WERI-Rb-1 (cell line): ENCODE results near the gene LHCGR.

Experiments used
- DNase-seq: peaks from one replicate; pipeline ENCODE4 v3.0.0-alpha.2; 2020
- H3K27ac ChIP-seq: fragments of 250-450 bp; sonication (Bioruptor Pico); 2 replicates; pipeline ENCODE4 v1.5.1; 2020; ENCODE audit warnings: mild to moderate bottlenecking, moderate library complexity
- H3K27me3 ChIP-seq: fragments of 250-450 bp; sonication (Bioruptor Pico); 2 replicates; pipeline ENCODE4 v1.5.1; 2021; ENCODE audit warnings: mild to moderate bottlenecking, low read depth, moderate library complexity; ENCODE audit not compliant: insufficient read depth, severe bottlenecking
- H3K36me3 ChIP-seq: fragments of 250-450 bp; sonication (Bioruptor Pico); 2 replicates; pipeline ENCODE4 v1.5.1; 2020; ENCODE audit warnings: mild to moderate bottlenecking, moderate library complexity
- H3K4me3 ChIP-seq: 2 replicates; pipeline ENCODE4 v1.5.1; 2011; ENCODE audit warnings: low read depth, mild to moderate bottlenecking, control low read depth, low read length
- H3K9me3 ChIP-seq: fragments of 250-450 bp; sonication (Bioruptor Pico); 2 replicates; pipeline ENCODE4 v1.5.1; 2021; ENCODE audit warnings: mild to moderate bottlenecking, moderate library complexity; ENCODE audit not compliant: severe bottlenecking
- TF ChIP-seq, protein P1 (sequence below): IDR thresholded peaks from 2 replicates; pipeline ENCODE4 v1.5.1; 2011; ENCODE audit warnings: low read depth, mild to moderate bottlenecking, control low read depth, inconsistent platforms, low read length

The LHCGR gene

DNA sequence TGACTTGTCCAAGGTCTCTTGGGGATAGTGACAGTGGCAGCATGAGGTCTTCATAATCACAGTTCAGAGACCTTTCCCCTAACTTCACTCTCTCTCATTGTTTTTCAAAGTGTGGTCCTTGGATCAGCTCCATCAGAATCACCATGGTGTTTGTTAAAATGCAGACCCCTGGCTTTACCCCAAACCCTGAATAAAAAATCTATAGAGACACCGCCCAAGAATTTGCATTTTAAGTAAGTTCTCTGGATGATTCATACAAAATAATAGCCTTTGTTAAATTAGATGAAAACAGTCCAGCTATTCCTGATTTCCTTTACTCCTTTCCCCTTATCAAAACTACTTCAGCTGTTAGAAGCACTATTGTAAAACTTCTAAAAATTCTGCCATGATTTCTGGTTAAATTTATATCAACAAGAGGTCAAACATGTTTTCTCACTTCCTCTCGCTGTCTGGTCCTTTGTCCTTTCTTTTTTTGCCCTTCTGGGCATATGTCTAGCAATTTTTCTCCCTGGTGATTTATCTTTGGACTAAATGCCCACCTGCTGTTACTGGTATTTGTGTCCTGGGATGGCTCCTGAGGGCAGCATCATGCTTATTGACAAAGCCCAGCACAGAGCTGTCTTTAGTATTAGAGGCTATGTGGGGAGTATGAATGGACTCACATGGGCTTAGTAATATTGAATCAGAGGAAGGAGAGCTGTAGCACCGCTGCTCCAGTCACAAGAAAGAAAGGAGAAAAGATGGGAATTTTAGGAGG lies 63.4 kb downstream of the LHCGR start:
- Histone ChIP-seq H3K4me3 (no peak overlapping the region), H3K27ac (no peak overlapping the region), H3K27me3 (no peaks in the 10 kb centered on the region), H3K9me3 (no peaks in the 10 kb centered on the region), H3K36me3 (no peaks in the 10 kb centered on the region)
- TF ChIP-seq, protein P1, sequence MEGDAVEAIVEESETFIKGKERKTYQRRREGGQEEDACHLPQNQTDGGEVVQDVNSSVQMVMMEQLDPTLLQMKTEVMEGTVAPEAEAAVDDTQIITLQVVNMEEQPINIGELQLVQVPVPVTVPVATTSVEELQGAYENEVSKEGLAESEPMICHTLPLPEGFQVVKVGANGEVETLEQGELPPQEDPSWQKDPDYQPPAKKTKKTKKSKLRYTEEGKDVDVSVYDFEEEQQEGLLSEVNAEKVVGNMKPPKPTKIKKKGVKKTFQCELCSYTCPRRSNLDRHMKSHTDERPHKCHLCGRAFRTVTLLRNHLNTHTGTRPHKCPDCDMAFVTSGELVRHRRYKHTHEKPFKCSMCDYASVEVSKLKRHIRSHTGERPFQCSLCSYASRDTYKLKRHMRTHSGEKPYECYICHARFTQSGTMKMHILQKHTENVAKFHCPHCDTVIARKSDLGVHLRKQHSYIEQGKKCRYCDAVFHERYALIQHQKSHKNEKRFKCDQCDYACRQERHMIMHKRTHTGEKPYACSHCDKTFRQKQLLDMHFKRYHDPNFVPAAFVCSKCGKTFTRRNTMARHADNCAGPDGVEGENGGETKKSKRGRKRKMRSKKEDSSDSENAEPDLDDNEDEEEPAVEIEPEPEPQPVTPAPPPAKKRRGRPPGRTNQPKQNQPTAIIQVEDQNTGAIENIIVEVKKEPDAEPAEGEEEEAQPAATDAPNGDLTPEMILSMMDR, result no peak
- peak; percentile 56 for DNase-seq

DNA sequence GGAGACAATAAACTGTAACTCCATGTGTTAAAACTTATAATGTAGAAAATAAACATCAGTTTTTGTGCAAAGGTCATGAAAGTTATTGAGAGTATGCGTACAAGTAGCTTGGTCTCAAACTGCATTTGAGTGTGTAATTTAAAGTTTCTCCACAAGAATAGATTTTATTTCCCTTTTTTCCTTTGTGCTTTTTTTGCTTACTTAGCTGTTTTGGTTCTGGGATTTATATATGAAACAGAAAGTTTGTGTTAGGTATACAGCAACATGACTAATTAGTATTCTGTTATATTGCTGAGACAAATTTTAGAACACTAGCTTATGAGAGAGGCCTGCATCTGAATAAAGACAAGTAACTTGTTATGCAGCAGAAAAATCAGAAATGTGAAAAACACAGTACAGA lies 70.4 kb downstream of the LHCGR start:
- TF ChIP-seq, protein P1, result no peak

DNA sequence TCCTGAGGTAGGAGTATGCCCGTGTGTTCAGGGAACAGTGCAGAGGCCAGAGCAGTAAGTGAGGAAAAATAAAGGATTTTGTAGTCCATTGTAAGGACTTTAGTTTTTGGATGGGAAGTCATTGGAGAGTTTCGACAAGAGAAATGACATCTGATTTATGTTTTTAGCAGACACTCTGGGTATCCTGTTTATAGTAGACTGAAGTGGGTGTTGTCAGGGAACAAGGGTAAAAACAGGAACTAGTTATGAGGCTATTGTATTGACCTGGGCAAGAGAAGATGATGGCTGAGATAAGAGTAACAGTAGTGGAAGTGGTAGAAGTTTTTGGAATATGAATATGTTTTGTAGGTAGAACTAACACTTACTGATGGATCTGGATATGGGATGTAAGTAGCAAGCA lies 78.1 kb downstream of the LHCGR start:
- DNase-seq, result no peak

More for the DNA sequence above, 70.4 kb downstream of the LHCGR start:
- no peak overlapping the region for H3K4me3 ChIP-seq
- H3K9me3 ChIP-seq, result no peaks in the 10 kb centered on the region
- no peak overlapping the region for H3K27ac ChIP-seq
- no peaks in the 10 kb centered on the region for H3K27me3 ChIP-seq
- H3K36me3 ChIP-seq, result no peaks in the 10 kb centered on the region
- no peak for DNase-seq

DNA sequence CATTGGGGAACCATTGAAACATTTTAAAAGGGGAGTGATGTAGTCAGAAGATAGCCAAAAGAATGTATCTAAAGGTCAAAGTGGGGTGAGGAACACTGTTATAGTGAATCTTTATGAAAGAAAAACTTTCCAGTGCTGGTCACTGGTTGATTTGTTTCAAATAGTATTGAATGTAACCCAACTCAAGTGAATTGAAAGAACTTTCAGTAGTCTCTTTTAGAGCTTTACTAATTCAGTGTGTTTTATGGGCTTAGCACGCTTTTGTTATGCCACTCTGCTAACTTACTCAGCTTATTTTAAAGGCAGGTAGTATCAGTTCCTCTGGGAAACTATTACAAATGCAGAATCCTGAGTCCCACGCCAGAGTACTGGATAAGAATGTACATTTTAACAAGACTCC lies 80.6 kb downstream of the LHCGR start:
- DNase-seq, result no peak
- Histone ChIP-seq H3K27me3 (no peaks in the 10 kb centered on the region), H3K36me3 (no peaks in the 10 kb centered on the region), H3K27ac (no peak overlapping the region), H3K9me3 (peaks cover 4% of the 10 kb centered on the region), H3K4me3 (no peak overlapping the region)
- TF ChIP-seq, protein P1, result no peak

More for the DNA sequence above, 78.1 kb downstream of the LHCGR start:
- peaks cover 4% of the 10 kb centered on the region for H3K9me3 ChIP-seq
- TF ChIP-seq, protein P1, result no peak
- no peaks in the 10 kb centered on the region for H3K27me3 ChIP-seq
- no peak overlapping the region for H3K27ac ChIP-seq
- H3K36me3 ChIP-seq, result no peaks in the 10 kb centered on the region
- no peak overlapping the region for H3K4me3 ChIP-seq

DNA sequence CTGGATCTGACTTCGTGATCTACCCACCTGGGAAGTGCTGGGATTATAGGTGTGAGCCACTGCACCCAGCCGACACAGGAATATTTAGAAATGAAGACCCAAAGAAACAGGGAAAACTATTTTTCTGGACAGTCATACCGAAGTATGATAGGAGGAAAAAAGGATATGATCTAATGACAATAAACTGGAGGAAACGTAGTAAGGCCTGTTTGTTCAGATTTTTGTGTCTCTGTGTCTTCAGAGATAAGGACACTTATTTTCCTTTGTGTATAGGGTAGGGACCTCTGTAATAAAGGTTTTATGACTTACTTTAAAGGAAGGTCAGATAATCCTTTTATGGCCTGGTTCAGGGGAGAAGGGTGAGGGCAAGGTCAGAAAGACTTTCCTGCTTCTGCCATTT lies 81.9 kb downstream of the LHCGR start:
- TF ChIP-seq, protein P1, result no peak
- no peak for DNase-seq
- Histone ChIP-seq H3K9me3 (peaks cover 4% of the 10 kb centered on the region), H3K4me3 (no peak overlapping the region), H3K36me3 (no peaks in the 10 kb centered on the region), H3K27ac (no peak overlapping the region), H3K27me3 (no peaks in the 10 kb centered on the region)

DNA sequence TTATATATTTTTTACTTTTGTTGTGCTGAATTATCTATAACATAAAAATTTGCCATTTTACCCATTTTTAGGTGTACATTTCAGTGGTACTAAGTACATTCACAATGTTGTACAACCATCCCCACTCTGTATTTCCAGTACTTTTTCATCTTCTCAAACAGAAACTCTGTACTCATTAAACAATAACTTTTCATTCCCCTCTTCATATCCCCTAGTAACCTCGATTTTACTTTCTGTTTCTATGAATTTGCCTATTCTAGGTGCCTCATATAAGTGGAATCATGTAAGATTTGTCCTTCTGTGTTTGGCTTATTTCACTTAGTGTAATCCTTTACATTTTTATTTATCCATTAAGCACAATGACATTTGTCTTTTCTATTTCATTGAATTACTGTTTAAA lies 86.5 kb downstream of the LHCGR start:
- Histone ChIP-seq H3K27me3 (no peaks in the 10 kb centered on the region), H3K4me3 (no peak overlapping the region), H3K27ac (no peak overlapping the region), H3K36me3 (no peaks in the 10 kb centered on the region), H3K9me3 (peaks cover 6% of the 10 kb centered on the region)
- TF ChIP-seq, protein P1, result no peak
- no peak for DNase-seq
